LNCaP clone FGC (cell line): ENCODE measurements around the gene VAMP7.

ENCODE experiments used
- DNase-seq: peaks from one replicate; pipeline ENCODE4 v3.0.0-alpha.2; 2011; ENCODE audit warnings: low read depth
- H3K4me3 ChIP-seq: 2 replicates; pipeline ENCODE4 v1.5.1; 2011; ENCODE audit warnings: mild to moderate bottlenecking, low read depth, low read length, control low read depth
- TF ChIP-seq, protein P1 (sequence below): IDR thresholded peaks from 2 replicates; pipeline ENCODE4 v1.5.1; 2012; ENCODE audit warnings: mild to moderate bottlenecking; ENCODE audit not compliant: control insufficient read depth, insufficient read depth; ENCODE audit errors: extremely low read depth

VAMP7 gene

DNA sequence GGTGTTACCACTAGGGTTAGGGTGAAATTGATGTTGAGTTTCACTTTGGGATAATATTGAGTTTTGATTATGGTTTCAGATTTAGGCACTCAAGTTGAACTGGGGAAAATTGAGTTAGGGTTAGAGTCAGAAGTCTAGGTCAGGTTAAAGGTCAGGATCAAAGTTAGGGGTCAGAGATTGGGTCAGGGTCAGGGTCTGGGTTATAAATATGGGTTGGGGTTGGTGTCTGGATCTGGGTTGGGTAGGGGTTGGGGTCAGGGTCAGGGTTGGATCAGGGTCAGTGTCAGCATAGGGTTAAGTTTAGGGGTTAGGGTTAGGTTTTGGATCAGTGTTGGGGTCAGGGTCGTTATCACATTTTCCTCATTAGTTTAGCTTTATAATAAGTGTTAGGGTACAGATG lies 73.6 kb downstream of the VAMP7 start:
- no peak overlapping the region for H3K4me3 ChIP-seq
- TF ChIP-seq, protein P1, sequence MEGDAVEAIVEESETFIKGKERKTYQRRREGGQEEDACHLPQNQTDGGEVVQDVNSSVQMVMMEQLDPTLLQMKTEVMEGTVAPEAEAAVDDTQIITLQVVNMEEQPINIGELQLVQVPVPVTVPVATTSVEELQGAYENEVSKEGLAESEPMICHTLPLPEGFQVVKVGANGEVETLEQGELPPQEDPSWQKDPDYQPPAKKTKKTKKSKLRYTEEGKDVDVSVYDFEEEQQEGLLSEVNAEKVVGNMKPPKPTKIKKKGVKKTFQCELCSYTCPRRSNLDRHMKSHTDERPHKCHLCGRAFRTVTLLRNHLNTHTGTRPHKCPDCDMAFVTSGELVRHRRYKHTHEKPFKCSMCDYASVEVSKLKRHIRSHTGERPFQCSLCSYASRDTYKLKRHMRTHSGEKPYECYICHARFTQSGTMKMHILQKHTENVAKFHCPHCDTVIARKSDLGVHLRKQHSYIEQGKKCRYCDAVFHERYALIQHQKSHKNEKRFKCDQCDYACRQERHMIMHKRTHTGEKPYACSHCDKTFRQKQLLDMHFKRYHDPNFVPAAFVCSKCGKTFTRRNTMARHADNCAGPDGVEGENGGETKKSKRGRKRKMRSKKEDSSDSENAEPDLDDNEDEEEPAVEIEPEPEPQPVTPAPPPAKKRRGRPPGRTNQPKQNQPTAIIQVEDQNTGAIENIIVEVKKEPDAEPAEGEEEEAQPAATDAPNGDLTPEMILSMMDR, result no peak
- no peak for DNase-seq

DNA sequence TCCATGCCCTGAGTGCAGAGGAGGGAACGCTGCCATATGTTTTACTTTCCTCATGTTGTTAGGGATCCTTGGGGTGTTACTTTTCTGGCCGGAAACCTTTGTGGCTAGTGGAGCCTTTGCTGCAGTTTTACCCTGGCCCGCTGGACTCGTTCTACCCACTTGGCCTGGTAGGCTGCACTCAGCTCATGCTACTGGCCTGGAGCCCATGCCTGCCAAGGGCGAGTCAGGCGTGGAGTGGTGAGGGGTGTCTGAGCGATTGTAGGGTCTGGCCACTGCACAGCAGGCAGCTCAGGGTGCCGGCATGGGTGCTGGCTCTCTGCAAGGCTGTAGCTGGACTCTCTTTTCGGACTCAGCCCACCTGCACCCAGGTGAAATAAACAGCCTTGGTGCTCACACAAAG lies 75.0 kb downstream of the VAMP7 start:
- no peak overlapping the region for H3K4me3 ChIP-seq
- no peak for DNase-seq
- TF ChIP-seq, protein P1, result no peak

DNA sequence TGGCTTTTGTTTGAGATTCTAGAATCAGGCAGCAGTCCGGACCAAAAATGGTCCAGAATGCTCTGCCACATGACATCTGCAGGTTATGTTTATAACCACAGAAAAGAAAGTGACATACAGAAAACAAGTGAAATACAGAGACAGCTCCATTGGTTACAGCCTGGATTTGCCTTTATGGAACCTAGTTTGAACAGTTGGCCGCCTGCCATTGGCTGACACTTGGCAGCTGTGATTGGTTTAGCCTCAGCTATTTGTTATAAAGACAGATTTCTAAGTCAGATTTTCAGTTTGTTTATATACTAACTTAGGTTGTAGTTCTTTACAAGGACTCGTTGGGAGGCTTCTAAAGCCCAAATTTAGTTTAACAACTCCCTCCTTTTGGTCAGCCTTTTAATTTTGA lies 75.5 kb downstream of the VAMP7 start:
- DNase-seq, result no peak
- H3K4me3 ChIP-seq, result no peak overlapping the region
- TF ChIP-seq, protein P1, result no peak

DNA sequence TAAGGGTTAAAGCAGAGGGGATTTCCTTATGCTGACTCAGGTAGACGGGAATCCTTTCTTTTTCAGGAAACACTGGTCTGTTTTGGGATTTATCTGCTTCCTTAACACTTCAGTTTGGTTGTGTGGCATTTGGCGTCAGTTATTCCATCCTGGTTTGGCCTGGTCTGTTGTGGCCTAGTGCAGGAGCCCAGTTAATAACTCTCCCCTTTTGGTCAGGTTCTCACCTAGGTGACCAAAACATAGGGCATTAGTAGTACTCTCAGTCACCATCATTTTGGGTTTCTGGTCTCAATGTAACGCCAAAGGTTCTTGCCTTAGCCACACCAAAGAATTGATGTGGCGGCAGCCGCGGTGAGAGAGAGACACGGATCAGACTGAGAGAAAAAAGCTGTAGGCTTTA lies 76.7 kb downstream of the VAMP7 start:
- H3K4me3 ChIP-seq, result no peak overlapping the region
- TF ChIP-seq, protein P1, result no peak
- no peak for DNase-seq

DNA sequence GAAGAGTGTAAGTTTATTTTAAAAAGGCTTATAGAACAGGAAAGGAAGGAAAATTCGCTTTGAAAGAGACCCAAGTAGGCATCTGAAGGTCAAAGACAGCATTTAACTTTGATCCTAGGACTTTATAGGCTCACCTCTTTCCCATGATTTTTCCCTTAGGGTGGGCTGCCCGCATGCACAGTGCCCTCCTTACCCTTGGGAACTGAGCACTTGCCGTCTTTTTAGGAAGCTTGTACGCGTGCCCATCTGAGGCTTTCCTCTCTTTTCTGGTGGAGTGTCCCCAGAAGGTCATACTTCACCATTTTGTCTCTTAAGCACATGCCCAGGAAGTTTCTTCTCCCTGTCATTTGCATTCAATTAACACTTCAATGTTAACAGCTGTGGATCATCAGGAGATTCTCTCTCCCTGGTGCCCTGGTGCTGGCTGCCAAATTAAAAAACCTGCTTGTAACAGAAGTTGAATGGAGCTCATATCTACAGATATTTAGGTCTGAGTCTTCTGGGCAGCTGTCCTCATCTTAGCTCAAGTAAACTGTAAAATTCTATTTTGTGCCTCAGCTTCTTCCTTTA lies 78.0 kb downstream of the VAMP7 start:
- no peak for DNase-seq
- TF ChIP-seq, protein P1, result no peak
- no peak overlapping the region for H3K4me3 ChIP-seq

DNA sequence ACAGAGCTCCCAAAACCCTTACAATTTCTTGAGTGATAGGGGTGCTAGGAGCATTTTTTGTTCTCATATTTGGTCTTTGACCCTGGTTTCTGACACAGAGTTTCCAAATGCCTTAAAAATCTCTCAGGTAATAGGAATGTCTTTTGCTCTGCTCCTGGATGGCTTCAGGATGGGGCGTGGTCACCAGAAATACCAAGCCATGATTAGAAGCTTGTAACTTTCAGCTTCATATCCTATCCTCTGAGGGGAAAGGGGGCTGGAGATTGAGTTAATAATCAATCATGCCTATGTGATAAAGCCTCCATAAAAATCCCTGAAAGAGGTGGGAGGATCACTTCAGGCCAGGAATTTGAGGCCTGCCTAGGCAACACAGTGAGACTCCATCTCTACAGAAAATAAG lies 81.8 kb downstream of the VAMP7 start:
- H3K4me3 ChIP-seq, result no peak overlapping the region
- DNase-seq, result no peak
- TF ChIP-seq, protein P1, result no peak

DNA sequence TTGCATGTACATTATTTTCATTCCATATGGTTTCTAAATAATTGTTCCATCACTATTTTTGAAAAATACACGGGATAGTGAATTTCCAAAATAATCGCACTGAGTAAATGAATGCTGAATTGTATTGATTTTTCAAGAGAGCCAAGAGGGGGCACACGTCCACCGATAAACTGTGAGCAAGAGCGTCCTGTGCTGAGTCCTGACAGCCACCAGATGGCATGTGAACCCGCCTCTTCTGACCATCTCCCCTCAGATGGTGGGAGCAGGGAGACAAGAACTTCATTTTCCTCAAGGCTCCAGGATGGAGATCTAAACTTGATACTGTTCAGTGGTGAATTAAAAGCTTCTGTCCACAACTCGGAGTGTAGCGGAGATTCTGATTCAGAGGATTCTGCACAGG lies 85.7 kb downstream of the VAMP7 start:
- no peak for DNase-seq

More for the DNA sequence above, 85.7 kb downstream of the VAMP7 start:
- TF ChIP-seq, protein P1, result peak; percentile 75
- no peak overlapping the region for H3K4me3 ChIP-seq
